HG03045 (cell line): ENCODE measurements around the gene SENP1.
"Not testable (repeated sequence)": the region's sequence is repeated elsewhere in the genome, so short reads cannot be mapped to it uniquely, and the experiment has no call there.

ENCODE experiments used
- ATAC-seq: cut with Tn5 transposase; IDR thresholded peaks from one replicate; pipeline ENCODE4 v1.9.1; 2021; ENCODE audit warnings: mild to moderate bottlenecking, moderate library complexity; ENCODE audit not compliant: unreplicated experiment

Gene SENP1

DNA sequence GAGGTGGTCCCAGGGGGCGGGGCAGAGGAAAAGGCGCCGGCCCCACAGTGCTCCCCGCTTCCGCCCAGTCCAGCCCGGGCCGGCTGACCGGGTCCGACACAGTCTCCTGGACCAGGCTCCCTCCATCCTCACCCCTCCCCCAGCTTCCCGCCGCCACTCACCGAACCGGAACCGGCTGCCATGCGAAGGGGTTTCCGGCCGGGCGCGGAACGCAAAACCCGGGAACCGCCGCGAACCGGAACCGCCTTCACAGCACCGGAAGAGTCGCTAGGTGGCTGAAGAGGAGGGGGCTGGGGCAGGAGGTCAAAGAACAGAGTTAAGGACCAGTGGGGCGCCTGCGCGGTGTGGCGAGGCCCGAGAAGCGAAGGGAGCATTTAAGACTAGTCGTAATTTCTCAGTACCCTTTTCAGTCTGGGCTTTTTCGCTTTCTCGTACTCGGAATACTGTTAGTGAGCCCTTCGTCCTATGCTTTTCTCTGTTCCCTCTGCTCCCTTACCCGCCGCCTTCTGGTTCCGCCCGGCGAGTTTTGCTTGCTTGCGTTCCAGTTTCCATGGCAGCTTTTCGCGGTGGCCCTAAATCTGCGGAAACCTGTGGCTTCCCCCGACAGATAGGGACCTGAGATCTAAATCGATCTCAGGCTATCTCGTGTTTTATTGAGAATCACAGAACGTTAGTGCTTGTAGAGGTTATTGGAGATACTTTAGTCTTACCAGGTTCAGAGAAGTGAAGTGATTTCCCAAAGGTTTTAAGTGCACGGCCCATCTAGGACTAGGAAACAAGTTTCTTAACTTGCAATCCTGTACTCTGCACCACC, at the start of gene SENP1:
TSS of gene SENP1 (minus strand) at position 213 of the 814 bp plus-strand sequence. CDS start 4,607 bp downstream, outside the sequence.
- peak; percentile 76 for ATAC-seq

DNA sequence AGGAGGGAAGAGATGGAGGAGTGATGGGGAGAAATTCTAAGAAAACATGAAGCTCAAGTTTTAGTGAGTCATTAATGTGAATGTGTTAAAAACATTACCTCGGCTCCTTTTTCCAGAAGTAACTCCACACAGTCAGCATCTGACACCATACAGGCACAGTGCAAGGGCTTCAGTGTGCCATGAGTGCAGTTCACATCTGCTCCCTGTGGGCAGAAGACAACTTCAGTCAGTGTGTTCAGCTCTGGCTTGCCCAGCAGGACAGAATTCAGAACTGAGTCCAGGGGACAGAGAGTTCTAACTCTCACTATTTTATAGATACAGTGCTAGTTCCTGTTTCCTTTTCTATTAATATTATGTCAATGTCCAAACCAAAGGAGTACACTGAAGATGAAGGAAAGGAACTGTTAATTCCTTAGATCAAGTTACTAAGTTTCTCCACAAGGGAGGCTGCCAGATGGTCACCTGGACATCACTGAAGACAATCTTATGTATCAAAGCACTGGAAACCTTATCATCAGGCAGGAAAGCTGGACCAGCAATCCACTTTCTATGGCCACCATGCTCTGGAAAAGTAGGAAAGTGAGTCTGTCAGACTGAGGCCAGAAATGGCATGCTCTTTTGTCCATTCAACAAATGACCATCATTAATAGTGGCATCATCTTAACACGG, 45.4 kb upstream of the SENP1 start:
- ATAC-seq = no peak

DNA sequence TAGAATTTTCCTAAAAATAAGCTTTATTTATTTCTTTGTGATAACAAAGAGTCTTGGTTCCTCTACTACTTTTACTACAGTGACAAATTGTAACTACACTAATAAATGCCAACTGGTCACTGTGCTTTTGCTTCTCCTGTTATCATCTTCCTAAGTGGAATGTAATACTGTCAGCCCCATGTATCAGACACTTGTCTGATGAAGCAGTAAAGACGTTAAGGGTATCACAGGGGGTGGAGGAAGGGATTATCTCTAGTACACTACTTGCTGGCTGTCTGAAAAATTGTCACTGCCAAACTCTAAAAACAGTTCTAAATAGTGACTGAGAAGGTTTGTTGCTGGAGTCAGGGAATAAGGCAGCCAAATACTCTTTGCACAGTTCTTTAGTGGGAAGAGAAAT, 40.1 kb upstream of the SENP1 start:
- ATAC-seq = no peak

DNA sequence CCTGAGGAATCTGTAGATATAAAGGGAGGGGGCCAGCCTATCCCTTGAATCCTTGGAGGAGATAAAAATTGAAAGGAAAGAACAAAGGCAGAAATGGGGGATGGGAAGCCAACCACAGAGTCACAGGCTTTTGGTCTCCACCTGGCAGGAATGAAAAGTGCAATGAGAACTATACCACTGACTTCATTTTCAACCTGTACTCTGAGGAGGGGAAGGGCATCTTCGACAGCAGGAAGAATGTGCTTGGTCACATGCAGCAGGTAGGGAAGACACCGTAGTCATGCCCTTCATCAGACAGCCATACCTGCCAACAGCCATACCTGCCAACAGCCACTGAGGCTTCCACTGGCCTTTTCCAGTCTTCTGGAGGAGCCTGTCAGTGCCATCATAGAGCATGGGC, 38.0 kb upstream of the SENP1 start:
- ATAC-seq = no peak

DNA sequence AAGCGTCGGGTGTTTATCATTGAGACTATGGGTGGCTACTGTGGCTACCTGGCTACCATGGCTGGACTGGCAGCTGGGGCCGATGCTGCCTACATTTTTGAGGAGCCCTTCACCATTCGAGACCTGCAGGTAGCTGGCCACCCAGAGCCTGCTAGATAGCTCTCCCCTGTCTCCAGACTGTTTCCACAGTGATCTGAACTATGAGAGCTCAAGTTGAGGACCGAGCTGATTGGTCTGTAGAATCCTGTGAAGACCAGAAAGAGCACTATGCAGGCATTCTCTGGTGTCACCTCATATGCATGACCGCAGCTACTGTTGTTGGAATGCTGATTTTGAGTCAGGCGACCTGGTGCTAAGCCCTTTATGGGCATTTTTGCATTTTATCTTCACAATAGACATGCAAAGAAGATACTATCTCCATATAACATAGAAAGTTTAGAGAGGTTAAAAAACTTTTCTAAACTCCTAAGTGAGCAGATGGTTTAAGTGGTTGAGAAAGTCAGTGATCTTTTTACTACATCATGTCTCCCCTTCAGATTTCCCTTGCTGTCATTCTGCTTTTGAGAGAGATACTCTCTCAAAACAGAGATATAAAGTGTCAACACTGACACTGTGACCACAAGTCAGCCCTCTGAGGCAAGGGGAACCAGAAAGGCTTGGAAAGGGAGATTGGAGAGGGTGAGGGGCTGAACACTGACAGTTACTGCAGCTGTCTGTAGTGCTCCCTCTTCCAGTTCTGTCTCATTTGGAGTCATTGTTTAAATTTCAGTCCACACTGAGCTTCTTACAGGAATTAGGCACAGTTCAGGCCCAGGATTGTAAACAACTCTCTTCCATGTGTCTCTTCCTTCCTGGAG, 37.2 kb upstream of the SENP1 start:
- no peak for ATAC-seq

DNA sequence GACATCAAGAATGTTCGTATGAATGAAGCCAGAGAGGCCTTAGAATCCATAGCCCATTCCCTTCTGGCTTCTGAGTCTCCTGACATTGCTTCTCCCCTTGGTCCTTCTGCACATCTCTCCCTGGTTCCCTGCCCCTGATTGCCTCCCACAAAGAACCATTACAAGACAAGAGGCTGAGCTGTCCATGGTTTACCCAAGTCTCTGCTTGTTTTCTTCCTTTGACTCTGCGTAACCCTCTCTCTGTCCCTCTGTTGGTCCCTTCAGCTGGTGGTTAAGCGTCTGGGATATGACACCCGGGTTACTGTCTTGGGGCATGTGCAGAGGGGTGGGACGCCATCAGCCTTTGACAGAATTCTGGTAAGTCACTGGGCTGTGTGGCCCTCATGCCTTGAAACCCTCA, 29.1 kb upstream of the SENP1 start:
- ATAC-seq = no peak

DNA sequence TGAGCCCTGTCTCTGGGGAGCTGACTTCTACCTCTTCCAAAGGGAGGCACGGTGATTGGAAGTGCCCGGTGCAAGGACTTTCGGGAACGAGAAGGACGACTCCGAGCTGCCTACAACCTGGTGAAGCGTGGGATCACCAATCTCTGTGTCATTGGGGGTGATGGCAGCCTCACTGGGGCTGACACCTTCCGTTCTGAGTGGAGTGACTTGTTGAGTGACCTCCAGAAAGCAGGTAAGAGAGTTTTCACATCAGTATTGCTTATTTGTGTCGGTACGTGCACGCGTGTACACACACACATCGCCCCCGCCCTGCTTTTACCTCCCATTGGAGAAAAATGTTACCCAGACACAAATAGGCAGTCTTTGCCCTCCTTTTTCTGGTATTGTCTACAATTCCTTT, 26.9 kb upstream of the SENP1 start:
- ATAC-seq = no peak

DNA sequence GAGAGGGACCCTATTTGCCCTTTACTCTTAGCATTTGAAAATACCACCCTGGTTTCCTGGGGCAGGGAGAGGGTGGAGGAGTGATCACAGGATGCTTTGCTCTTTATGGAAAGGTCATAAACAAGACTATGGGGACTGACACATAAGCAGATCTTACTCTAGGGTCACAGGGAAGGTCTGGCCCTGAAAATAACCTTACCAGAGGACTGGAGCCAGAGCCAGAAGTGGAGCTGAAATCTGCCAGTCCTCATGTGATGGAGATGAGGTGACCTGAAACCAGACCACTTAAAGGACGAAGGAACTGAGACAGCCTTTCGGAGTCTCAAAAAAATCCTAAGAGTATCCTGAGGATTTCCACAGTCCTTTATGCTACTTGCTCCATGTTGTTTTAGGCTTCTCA, 25.6 kb upstream of the SENP1 start:
- ATAC-seq = no peak

DNA sequence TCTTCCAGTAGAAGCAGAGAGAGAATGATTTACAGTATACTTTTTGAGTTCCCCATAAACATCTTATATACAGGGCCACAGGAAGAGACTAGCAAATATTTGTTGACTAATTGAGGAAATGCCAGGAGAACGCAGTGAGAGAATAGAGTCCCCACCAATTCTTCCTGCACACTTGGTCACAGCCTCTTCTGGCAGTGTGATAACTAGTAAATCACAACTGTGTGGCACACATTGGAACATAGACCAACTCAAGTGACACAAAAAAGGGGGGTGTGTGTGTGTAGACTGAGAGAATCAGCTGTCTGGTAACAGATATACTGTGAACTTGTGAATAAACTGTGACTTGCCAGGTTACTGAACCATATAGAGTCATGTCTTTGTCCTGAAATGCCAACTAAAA, 23.5 kb upstream of the SENP1 start:
- no peak for ATAC-seq

DNA sequence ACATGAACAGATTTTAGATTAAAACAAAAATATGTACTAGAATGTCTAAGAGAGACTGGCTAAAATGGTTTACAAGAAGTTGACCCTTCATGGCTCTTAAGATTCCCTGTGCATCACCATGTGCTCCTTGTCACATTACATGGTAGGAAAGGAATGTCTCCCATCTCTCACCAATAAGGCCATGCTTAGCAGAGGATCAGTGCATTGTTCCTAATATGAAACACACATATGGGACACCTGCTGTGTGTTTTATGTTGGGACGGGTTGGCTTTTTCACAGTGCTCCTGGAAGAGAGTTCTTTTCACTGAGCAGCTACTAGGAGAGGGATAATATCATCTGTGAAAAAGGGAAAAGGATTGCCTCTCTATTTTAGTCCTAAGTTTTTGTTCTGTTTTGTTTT, 22.9 kb upstream of the SENP1 start:
- ATAC-seq = no peak

DNA sequence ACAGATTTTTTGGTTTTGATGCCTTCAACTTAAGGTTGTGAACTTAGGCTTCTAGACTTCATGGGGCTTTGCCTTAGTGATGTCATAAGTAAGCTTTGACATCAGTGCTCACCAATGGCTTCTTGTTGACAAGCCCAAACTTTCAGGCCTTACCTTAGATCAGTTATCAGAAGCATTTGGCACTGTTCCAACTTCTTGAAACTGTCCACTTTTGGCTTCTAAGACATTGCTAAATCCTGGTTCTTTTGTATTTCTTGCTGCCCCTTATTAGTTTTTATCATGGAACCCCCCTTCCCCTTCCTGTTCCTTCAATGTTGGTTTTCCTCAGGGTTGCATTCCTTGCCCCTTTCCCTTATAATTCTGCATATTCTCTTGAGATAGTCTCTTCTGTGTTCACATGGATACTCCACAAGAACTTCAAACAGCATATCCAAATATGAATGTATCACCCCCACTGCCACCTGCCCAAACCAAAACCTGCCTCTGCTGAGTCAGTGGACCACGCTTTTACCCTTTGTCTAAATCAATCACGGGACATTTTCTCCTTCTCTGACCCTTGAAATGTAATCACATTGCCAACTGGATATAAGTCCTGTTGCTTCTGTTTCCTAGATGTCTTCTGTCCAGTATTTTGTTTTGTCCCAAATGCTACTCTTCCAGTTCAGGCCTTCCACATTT, 21.2 kb upstream of the SENP1 start:
- ATAC-seq = no peak

DNA sequence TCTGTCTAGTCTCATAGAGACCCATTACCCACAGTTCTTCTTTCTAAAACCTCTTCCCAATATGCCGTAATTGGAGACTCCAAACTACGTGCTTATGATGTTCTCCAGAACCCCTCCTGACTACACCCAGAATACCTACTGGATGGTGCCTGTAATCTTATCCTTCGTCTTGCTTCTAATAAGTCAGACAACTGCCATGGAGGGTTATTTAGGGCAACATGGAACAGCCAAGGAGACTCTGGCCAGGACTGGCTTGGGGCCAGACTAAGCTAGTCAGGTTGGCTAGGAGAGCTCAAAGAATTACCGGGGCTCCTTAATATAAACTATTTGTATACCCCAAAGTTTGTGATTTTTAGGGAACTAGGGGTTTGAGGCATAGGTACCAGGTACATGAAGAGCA, 20.1 kb upstream of the SENP1 start:
- no peak for ATAC-seq

DNA sequence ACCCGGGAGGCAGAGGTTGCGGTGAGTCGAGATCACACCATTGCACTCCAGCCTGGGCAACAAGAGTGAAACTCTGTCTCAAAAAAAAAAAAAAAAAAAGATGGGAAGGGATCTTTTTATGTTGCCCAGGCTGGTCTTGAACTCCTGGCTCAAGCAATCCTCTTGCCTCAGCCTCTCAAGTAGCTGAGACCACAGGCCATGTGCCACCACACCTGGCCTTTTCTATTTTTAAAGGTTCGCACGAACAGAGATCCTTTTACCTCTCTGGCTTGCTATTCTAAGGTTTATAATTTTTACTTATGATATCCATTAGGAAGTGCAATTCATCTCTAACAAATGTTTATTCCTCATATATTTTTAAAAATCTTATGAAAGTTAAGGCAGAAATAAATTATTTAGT, 19.7 kb upstream of the SENP1 start:
- ATAC-seq = not testable (repeated sequence)

DNA sequence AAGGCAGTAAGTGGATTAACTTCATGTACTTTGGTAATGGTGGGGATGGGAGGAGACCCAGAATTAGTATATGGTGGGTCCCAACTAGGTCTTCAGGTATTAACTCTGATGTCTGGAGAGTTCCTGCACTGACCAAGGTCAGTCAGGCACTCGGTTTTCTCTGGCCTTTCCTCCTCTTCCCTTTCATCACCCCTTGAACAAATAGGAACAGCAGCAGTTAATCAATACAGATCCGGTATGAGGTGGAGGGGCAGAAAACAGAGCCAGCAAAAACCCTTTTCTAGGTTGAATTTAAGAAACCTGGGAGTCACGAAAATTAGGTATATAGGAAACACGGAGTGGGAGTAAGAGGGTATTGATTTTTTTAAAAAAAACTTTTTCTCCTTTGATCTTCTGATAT, 17.3 kb upstream of the SENP1 start:
- ATAC-seq = no peak

DNA sequence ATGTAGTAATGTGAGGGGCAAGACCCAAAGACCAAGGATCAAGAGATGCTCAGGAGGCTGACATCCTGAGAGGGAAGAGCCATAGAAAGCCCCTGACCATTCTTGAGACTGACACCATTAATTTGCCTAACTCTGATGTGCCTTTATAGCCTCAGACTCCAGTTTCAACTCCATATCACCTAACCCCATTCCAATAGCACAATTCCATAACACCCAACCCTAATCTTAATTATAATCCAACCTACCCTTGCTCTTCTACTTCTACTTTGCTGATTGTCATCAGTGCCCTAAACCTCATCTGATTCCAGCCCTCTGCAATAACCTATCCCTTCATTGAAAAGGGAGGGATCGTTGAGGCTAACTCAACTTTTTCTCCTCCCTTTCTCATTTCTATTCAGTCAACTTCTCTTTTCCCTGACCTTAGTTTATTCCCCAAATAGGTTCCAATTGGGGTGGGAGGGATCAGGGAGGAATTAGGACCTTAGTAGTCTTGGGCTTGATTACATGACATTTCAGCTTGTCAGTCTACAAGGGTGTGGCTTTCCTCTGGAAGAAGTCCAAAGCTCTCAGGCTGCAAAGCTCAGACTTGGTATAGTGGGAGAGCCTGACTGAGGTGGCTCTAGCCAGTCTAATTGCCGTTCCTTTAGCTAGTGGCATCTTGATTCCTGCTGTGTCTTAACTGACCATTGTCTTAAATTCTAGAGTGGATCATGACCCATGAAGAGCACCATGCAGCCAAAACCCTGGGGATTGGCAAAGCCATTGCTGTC, 16.4 kb upstream of the SENP1 start:
- no peak for ATAC-seq

DNA sequence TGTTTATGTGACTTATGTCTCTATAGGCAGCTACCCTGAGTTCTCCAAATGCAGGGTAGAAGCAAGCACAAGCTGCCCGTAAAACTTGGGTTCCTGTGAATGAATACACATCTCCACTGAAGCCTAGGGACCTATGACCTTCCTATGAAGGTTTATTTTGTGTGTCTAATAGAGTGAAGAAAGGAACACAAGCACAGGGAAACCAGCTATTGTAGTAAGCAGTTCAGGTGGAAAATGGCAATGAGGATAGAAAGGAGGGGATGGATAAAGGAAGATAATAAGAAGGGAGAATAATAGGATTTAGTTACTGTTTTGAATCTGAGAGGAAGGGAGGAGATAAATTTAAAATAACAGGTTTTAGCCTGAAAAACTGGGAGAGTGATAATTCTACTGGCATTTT, 15.6 kb upstream of the SENP1 start:
- no peak for ATAC-seq

DNA sequence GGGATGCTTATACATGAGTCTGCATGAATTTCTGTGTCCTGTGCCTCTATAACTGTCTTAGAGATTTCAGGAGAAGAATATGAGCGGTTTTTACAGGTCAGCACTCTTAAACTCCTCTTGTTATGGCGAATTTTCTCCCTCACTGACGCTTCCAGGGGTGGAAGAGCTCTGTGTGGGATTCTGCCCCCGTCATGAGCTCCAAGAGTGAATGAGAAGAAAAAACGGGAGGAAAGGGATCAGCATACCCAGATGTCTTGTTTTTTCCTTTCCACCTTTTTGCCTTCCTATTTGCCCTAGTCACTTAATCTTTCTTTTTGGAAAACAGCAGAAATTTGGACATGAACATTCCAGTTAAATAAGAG, 13.9 kb upstream of the SENP1 start:
- ATAC-seq = no peak

DNA sequence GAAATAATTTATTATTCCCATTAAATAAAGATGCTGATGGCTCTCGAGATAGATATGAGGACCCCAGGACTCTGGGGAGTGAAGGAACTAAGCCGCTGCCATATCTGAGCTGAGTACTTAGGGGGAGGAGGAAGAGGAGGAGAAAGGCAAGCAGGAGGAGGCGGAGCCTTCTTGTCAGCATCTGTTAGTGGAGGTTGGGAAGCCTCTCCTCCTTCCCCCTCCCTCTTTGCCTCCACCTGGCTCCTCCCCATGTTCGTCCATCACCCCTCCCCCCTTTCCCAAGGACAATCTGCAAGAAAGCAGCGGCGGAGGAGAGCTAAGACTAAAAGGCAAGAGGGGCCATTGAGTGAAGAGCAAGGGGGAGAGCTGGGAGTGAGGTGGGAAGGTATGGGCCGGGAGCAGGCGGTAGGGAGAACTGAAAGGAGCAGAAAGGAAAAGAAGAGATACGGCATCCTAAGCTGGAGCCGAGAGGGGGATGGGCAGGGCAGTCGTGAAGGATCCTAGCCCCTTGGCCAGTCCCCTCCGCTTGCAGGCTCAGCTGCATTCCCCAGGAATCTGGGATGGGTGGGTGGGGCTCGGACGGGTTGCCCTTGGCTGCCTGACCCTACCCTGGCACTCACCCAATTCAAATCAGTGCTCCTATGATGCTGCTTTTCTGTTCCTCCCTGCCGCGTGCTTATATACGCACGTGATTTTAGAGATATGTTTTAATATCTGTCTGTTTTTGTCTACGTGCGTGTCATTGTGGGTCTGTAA, 13.4 kb upstream of the SENP1 start, which contains the start of gene PFKM:
TSS of gene PFKM (plus strand) at position 287 of the 756 bp plus-strand sequence. CDS start 3,411 bp downstream, outside the sequence.
- ATAC-seq = peak; percentile 100

DNA sequence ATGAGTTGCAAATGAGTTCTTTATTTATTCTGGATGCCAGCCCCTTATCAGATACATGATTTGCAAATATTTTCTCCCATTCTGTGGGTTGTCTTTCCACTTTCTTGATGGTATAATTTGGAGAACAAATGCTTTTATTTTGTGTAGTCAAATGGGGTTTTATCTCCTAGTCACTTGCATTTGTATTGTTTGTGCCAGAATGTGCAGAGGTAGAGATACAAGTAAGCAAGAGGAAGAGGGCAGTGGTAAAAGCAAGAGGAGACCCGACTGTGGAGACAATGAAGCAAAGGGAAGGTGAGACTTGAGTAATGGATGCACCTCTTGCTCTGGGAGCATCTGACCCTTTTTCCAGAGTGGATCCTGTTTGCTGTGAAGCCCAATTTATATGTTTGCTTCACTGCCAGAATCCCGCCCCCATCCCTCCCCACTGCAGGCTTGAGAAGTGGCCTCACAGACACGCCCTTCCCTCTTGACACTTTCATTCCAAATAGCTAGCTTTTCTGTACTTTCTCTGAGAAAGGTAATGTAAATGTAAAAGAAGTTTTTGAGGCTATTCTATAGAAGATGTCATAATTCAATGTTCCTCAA, 12.5 kb upstream of the SENP1 start:
- no peak for ATAC-seq
